Measurements from ENCODE around the gene RAB11FIP3. TPM values are rescaled to one million over a fixed set of nuclear protein-coding genes. Genes with fewer than 3 reads are reported as not detected.

RAB11FIP3 gene
- total RNA-seq, 1 experiment from 2014 or later, result 12.8 TPM

GRCh38 chr16:540645-541340 is 115.3 kb downstream of the RAB11FIP3 start:
- Histone ChIP-seq H2AFZ (ENCODE audit: low read depth, low read length, poor library complexity, severe bottlenecking) (no peak overlapping the region), H3K9me2 (ENCODE audit: insufficient read depth) (no peaks in the 10 kb centered on the region), H3K9ac (ENCODE audit: low read length) (no peak overlapping the region), H3K79me2 (ENCODE audit: insufficient read depth, low read length) (peaks cover 66% of the 10 kb centered on the region), H3K36me3 (ENCODE audit: control insufficient read depth in 1 of 2, insufficient read depth in 2 of 2, low read length in 2 of 2) (no peaks in the 10 kb centered on the region), H3K27me3 (ENCODE audit: insufficient read depth, low read length) (no peaks in the 10 kb centered on the region), H3K4me2 (ENCODE audit: low read length) (no peak overlapping the region), H3K9me3 (ENCODE audit: control insufficient read depth in 1 of 2, insufficient read depth in 1 of 2, low read depth in 1 of 2, low read length in 2 of 2) (no peaks in the 10 kb centered on the region), H4K20me1 (ENCODE audit: insufficient read depth) (no peaks in the 10 kb centered on the region), H3K4me1 (ENCODE audit: control insufficient read depth in 1 of 2, insufficient read depth in 2 of 2, low read length in 2 of 2) (peaks cover 1 to 8% of the 10 kb centered on the region in 2 experiments; a peak in 3 of 4 replicates), H3K4me3 (replicated peaks in 1 of 2; ENCODE audit: low read depth in 1 of 2, low read length in 2 of 2) (no peak overlapping the region), H3K27ac (ENCODE audit: low read depth, low read length) (no peak overlapping the region)
- ChIA-PET POLR2A (no interaction called here), RAD21 (ENCODE audit: low non-redundant PET in 1 of 2, low total read pairs in 2 of 2, uncharacterized antibody in 2 of 2, unreplicated experiment in 2 of 2) (no interaction called here), CTCF (no interaction called here)
- DNase-seq (ENCODE audit: low read depth, low spot score), result no peak
- intact Hi-C loops (cut with micrococcal nuclease), result no loop called here
- BruUV-seq (replicated peaks), result no TSS peak
- TF ChIP-seq ZBTB33 (IDR thresholded peaks at IDR 0.05; ENCODE audit: extremely low read depth, insufficient replicate concordance, low read length) (no peak), EGR1 (IDR thresholded peaks at IDR 0.05; ENCODE audit: low read depth) (no peak), CEBPB (IDR thresholded peaks at IDR 0.05; ENCODE audit: low read depth) (no peak), CBX3 (IDR thresholded peaks at IDR 0.05; ENCODE audit: low read depth) (no peak), ZNF274 (IDR thresholded peaks at IDR 0.05; ENCODE audit: low read depth, low read length) (no peak), SIN3A (IDR thresholded peaks at IDR 0.05; ENCODE audit: low read depth) (no peak), EZH2phosphoT487 (IDR thresholded peaks at IDR 0.05; ENCODE audit: borderline replicate concordance) (no peak), FOSL1 (IDR thresholded peaks at IDR 0.05; ENCODE audit: low read depth) (no peak), JUND (IDR thresholded peaks at IDR 0.05) (no peak), ZFX (IDR thresholded peaks at IDR 0.05) (no peak), SP1 (IDR thresholded peaks at IDR 0.05; ENCODE audit: low read depth) (no peak), ATF3 (IDR thresholded peaks at IDR 0.05) (no peak), ELF1 (IDR thresholded peaks at IDR 0.05; ENCODE audit: borderline replicate concordance, low read depth) (no peak), MAX (IDR thresholded peaks at IDR 0.05) (no peak), EZH2 (IDR thresholded peaks at IDR 0.05) (no peak)
- no peak for ATAC-seq
